ENCODE measurements around the gene FBXO42.
"Not testable (repeated sequence)": the region's sequence is repeated elsewhere in the genome, so short reads cannot be mapped to it uniquely, and the experiment has no call there.

FBXO42 gene

GRCh38 chr1:16372535-16373285 lies 20.4 kb upstream of the FBXO42 start:
- peak; percentile 81 for DNase-seq (ENCODE audit: low read depth)

GRCh38 chr1:16371725-16372124 lies 19.4 kb upstream of the FBXO42 start:
- peak; percentile 46 for DNase-seq (ENCODE audit: low read depth)

GRCh38 chr1:16369821-16370220 lies 17.5 kb upstream of the FBXO42 start:
- no peak for DNase-seq (ENCODE audit: low read depth)

GRCh38 chr1:16367968-16368890 lies 15.9 kb upstream of the FBXO42 start:
- DNase-seq (ENCODE audit: low read depth) = peak; percentile 46

- DNase-seq (ENCODE audit: low read depth) = peak; percentile 95
These were observed 15.1 kb upstream of the FBXO42 start for GRCh38 chr1:16367258-16367967.

- DNase-seq (ENCODE audit: low read depth) = peak; percentile 99
These were observed 14.5 kb upstream of the FBXO42 start, which contains the start of gene SZRD1 for GRCh38 chr1:16366722-16367257. Gene SZRD1, plus strand, starts transcription at chr1:16367242. Its CDS starts 16 bp downstream, at chr1:16367258.

GRCh38 chr1:16365146-16365498 lies 12.8 kb upstream of the FBXO42 start:
- not testable (repeated sequence) for DNase-seq (ENCODE audit: low read depth)

GRCh38 chr1:16356867-16357266 lies 4.6 kb upstream of the FBXO42 start:
- DNase-seq (ENCODE audit: low read depth) = no peak

GRCh38 chr1:16354619-16355018 lies 2.3 kb upstream of the FBXO42 start:
- DNase-seq (ENCODE audit: low read depth) = no peak

GRCh38 chr1:16352842-16353535 lies 709 bp upstream of the FBXO42 start:
- DNase-seq (ENCODE audit: low read depth) = no peak

- DNase-seq (ENCODE audit: low read depth) = no peak
These were observed 755 bp downstream of the FBXO42 start for GRCh38 chr1:16351456-16351993.

GRCh38 chr1:16349847-16350406 lies 2.4 kb downstream of the FBXO42 start:
- no peak for DNase-seq (ENCODE audit: low read depth)

- DNase-seq (ENCODE audit: low read depth) = peak; percentile 73
These were observed 3.7 kb downstream of the FBXO42 start for GRCh38 chr1:16348414-16349182.

- DNase-seq (ENCODE audit: low read depth) = not testable (repeated sequence)
These were observed 9.0 kb downstream of the FBXO42 start for GRCh38 chr1:16343276-16343675.

GRCh38 chr1:16342331-16343062 lies 9.8 kb downstream of the FBXO42 start:
- no peak for DNase-seq (ENCODE audit: low read depth)

GRCh38 chr1:16340673-16341072 lies 11.6 kb downstream of the FBXO42 start:
- DNase-seq (ENCODE audit: low read depth) = no peak

GRCh38 chr1:16338961-16339360 lies 13.3 kb downstream of the FBXO42 start:
- no peak for DNase-seq (ENCODE audit: low read depth)

GRCh38 chr1:16334655-16335340 lies 17.5 kb downstream of the FBXO42 start:
- no peak for DNase-seq (ENCODE audit: low read depth)
